NCI-H128 (cell line): ENCODE measurements around the gene MUSK.
"Not testable (repeated sequence)": the region's sequence is repeated elsewhere in the genome, so short reads cannot be mapped to it uniquely, and the experiment has no call there.

Experiments
- DNase-seq: peaks from one replicate; lab custom pipeline; 2025; ENCODE audit not compliant: unreplicated experiment; lab: John Stamatoyannopoulos, UW

MUSK gene

DNA sequence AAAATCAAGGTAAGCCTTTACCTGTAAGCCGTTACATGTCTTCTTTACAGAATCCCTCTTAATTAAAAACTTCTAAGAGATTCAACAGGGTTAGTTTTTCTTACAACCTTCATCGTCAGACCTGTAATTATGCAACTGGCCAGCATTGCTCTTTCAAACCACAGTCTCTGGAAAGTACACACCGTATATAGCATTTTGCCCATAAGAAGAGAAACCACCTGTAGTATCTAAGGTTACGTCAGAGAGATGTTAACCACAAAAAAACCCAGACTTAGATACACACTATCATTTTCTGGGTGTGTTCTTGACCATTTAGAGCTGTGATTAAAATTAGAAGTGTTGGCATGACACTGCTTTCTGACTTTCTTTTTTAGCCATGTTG lies 140.0 kb downstream of the MUSK start:
- no peak for DNase-seq

DNA sequence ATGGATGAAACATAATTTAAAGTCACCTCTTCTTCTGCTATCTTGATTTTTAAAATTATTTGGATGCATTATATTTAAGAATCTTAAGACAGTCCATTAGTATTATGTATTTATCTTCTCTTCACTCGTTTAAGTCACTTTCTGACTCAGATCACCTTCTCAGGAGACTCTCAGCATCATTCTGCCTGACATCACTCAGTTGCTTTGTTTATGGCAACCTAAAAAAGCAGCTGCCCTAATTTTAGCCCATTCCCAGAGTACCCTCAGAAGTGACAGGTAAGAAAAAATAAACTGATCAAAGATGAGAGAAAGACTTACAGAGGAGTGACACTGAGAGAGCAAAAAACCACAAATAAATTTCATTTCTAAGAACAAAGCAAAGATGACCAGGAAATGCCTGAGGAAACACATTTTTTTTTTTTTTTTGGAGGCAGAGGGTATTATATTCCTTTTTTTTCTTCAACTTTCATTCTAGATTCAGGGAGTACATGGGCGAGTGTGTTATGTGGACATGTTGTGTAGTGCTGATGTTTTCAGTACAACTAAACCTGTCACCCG lies 140.5 kb downstream of the MUSK start:
- no peak for DNase-seq

DNA sequence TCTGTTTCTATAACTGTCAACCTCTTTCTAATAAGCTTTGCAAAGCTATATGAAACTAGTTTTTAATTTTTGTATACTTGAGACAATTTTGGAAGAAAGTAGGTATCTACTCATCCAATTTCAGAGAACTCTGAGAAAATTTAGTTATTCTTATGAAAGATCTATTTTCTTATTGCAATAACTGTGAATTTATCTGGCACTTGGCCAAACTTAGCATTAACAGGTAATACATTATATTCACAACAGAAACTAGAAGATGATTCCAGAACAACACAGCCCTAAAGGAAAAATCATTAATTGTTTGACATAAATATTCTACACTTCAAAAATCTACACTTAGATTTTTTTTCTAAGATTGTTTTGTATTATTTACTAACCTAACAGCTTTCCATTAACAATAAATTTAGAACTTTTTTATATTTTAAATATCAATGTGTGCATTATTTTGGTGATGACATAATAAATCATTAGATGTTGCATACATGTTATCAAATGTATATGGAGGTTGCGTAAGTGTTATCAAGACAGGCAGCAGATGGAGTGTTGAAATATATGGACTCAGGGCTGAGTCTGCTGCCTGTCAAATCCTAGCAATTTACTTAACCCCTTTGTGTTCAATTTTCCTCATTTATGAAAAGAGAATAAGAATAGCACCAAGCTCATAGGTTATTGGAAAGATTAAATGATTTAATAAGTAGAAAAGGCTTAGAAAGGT lies 141.8 kb downstream of the MUSK start:
- no peak for DNase-seq

DNA sequence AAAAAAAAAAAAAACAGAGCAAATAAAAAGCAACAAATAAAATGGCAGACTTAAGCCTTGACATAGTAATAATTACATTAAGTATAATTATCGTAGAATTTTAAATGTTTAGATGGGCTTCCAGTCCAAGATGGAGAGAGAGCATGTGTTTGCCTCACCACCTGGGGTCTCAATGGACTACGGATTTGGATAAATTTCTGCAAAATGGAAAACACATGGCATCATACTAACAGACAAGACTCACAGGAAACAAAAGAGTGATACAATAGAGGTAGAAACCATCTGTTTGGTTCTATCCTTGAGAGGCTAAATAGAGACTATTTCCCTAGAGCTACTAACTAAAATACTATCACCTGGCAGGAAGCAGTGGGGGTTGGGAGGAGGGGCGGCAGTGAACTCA lies 144.3 kb downstream of the MUSK start:
- DNase-seq = no peak

DNA sequence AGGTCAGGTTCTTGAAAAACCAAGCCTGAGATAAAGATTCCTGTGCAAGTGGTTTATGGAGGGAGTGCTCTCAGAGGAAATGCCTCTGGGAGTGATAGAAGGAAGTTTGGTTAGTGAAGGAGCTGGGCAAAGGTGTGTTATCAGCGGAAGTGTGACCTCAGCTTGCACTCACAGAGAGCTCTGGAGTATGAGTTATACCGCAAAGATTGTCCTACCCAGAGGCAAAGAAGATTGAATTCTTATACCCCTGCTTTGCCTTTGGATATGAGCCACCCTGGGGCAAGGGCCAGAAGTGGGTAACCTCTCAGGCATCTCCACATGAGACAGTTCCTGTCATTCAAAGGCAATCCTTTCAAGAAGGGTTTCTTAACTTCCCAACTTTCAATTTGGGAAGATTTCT lies 145.6 kb downstream of the MUSK start:
- no peak for DNase-seq

DNA sequence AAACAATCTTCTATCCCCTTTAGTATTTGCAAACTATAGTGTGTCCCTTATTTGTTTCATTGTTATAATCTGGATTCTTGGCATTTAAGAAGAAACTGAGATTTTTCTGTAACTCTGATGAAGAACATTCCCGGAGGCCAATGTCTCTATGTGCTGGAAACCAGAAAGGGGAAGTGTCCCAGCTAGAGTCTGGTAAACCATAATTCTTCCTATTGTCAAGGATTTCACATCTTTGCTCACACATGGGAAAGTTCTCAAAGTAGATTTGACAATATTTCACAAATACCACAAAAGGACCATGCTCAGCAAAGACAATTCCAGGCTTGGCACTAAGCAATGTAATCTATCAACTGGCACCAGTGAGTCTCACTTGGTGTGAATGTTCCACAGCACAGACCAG lies 146.8 kb downstream of the MUSK start:
- no peak for DNase-seq

DNA sequence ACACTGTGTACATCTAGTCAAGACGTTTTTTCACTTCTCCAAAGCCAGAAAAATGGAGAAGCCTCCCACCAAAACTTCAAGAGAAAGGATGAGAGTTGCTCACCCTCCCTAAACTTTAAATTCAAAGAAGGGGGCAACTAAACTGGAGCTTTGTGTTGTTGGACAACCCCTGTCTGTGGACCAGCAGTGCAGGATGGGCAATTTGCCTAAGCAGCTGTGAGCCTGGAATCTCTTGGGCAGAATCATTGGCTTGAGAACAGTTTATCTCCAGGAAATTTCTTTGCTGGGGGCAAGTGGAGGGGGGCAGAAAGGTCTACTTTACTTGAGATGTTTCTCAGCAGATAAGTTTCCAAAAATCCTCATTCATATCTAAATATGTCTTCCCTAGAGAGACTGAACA lies 151.8 kb downstream of the MUSK start:
- DNase-seq = no peak

DNA sequence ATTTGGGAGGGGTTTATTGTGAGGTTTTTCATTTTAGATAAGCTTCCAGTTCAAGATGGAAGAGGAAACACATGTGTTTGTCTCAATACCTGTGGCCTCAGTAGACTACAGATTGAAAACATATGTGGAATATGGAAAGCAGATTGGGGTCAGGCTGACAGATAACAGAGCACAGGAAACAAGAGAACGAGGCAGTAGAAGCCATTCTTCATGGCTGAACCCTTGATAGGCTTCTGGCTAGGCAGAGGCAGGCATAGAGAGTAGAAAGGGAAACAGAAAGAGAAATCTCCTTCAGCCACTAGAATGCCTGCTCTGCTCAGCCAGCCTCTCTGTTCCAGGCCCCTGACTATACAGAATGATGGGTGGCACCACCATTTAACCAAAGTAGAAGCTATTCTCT lies 152.5 kb downstream of the MUSK start:
- DNase-seq = no peak

DNA sequence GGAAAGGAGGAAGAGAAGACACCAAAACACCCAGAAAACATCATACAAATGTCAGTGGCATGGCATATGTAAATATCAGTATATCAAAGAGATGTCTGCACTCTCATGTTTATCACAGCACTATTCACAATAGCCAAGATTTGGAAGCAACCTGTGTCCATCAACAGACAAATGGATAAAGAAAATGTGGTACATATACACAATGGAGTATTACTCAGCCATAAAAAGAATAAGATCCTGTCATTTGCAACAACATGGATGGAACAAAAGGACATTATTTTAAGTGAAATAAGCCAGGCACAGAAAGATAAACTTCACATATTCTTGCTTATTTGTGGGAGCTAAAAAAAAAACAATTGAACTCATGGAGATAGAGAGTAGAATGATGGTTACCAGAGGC lies 156.5 kb downstream of the MUSK start:
- not testable (repeated sequence) for DNase-seq

DNA sequence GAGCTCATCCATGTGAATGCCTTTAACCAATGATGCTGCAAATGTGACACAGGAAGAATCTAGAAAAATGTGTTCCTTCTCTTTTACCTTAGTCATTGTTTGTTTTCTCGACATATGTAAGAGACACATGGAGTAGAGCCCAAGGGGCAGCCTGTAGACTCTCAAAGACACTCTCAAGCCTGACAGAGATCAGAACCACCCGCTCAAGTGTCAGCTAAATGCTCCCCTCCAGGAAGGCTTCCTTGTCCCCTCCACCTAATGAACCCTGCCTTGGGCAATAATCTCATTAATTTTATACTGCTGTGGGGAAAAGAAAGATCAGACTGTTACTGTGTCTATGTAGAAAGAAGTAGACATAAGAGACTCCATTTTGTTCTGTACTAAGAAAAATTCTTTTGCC lies 157.4 kb downstream of the MUSK start:
- no peak for DNase-seq

DNA sequence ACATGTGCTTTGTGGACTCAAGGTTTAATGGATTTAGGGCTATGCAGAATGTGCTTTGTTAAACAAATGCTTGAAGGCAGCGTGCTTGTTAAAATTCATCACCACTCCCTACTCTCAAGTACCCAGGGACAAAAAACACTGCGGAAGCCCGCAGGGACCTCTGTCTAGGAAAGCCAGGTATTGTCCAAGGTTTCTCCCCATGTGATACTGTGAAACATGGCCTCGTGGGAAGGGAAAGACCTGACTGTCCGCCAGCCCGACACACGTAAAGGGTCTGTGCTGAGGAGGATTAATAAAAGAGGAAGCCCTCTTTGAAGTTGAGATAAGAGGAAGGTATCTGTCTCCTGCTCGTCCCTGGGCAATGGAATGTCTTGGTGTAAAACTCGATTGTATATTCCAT lies 157.8 kb downstream of the MUSK start:
- DNase-seq = not testable (repeated sequence)

DNA sequence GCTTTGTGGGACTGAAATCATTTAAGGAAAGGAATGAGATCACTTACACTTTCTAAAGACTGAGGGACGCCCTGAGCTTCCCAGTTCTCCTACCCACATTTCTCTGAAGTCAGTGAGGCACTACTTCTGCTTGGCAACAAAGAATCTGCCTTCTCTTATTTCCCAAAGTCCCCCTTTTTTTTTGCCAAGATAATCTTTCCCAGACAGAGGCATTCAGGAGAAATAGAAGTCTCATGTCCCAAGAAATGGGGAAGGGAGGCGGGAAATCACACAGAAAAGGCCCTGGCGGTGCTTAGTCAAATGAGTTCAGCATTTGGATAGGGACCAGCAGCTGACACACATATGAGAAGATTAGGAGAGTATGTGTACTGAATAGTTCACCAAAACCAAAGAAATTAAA lies 159.7 kb downstream of the MUSK start:
- no peak for DNase-seq

DNA sequence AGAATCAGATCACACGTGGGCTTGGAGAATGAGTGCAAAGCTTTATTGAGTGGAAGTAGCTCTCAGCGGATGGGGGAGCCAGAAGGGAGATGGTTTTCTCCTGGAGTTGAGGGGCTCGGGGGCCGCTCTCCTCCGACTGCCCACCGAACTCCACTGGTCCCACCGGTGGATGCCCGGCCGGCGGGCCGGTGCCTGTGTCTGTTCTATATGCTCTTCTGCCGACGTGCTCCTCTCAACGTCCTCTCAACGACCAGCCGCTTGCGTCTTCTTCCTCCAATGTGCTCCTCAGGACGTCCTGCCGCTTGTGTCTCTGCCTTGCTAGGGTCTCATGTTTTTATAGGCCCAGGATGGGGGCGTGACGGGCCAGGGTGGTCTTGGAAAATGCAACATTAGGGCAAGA lies 161.9 kb downstream of the MUSK start:
- DNase-seq = no peak

DNA sequence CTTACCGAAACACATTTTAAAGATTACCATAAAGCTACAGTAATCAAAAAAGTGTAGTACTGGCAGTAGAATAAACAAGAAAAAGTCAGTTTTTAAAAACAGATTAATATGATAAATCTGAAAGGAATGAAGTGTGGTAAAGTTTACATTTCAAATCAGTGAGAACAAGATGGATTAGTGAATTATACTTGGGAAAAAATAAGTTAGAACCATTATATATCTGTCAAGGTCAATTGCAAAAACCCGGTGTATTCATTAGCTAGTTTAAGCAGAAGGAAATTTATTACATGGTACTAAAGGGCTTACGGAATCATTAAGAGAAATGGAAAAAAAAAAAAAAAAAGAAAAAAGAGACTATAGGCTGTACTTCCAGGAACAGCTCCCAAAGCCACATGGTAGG lies 164.3 kb downstream of the MUSK start:
- no peak for DNase-seq

DNA sequence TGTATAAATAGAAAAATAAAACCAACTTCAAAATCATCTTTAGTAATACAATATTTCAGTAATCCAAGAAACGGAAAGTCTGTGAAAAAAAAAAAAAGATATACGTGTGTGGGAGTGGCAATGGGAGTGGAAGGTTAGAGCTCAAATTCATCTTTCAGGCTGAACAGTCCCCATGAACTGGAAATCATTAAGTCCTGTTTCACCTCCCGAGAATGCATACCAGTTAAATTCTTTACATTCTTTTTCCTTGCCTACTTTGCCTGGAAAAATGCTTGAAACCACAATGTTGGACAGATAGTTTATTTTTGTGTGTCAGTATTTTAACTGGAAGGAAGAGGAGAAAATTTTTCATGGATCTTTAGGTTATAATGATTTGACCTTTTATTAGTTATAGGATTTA lies 166.8 kb downstream of the MUSK start:
- no peak for DNase-seq

DNA sequence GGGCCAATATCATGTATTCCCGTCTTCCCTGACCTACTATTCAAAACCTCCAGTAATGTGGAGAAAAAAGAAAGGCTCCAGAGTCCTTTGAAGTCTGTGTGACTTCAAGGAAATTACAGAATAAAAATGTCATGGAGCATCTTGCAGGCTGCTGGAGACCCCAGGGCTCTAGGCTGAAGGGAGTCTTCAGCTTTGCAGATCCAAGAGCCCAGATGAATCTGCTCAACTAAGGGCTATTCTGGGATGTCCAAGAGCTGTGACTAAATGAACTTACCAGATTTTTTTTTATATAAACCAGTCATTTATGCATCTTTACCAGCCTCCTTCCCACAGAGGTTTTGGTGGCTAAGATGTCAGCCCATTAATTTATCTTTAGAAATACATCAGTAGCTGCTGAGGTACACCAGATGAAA lies 167.3 kb downstream of the MUSK start:
- no peak for DNase-seq

DNA sequence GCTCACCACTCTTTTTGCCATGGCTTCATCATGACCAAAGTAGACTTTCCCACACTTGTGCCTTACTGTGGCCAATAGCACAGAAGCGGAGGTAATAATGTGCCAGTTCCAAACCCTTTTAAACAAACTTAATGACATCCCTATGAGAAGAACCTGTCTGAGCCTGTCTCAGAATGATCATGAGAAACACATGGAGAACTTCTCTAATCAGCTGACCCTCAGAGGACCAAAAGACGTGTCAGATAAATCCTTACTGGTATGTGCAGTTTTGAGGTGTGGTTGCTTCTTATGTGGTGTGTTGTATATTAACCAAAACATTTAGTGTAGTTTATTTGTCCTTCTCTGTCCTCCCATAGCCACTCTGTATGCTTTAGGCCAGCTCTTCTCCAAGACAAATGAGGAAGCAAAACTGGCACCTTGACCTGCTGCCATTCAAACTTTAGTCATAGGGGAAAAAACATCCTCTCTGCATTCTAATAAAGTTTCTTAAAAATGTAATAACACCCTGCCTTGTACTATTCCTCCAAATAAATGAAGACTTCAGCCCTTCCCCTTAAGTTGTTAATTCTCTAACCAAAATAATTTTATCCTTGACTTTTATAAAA lies 168.9 kb downstream of the MUSK start:
- DNase-seq = no peak

DNA sequence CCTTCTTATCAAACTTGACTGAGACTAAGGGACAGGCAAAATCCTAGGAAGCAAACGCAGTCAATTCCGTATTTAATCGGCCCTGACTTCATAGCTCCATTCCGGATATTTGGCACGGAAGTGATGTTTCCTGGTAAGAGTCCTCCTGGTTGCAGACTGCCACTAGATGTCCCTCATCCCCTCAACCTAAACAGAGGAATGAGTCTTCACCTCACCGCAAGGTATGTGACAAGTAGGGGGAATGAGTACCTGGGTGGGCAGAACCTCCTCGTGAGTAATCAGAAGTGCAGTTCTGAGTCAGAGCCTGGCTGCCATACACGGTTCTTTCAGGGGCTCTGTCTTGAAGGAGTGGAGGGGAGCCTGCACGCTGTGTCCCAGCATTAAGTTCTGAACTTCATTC lies 173.6 kb downstream of the MUSK start:
- no peak for DNase-seq

DNA sequence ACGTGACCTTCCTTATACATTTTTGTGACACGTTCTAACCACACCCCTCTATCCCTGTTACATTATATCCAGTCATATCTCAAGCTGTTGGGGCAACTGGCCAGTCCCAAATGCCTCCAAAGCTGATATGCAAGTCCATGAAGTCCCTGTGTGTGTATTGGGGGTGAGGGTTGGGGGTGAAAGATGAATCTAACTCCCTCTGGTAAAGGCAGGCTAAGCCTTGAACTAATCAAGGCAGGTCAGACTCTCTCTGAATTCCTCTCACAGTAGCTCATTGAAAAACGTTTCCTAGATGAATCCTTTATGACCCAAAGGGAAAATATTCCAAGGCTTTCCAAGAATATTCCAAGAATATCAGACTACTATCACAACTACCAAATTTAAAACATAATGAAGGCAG lies 174.4 kb downstream of the MUSK start:
- no peak for DNase-seq

DNA sequence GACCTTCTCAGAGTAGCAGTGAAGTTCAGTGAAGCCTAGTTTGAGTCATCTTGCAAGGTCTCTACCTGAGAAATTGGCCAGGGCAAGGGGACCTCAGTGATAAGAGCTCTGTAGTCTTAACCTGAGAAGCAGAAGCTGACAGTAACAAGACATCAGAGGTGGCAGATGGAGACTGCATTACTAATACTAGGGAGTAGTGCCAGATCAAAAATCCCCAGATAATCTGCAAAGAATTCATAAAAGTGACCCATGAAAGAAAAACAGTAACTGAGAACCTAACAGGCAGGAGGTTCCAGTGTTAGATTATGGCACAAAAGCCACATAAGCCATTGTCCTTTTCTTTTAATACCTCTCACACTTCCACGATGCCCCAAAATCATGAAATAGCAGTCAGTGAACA lies 175.5 kb downstream of the MUSK start:
- no peak for DNase-seq

DNA sequence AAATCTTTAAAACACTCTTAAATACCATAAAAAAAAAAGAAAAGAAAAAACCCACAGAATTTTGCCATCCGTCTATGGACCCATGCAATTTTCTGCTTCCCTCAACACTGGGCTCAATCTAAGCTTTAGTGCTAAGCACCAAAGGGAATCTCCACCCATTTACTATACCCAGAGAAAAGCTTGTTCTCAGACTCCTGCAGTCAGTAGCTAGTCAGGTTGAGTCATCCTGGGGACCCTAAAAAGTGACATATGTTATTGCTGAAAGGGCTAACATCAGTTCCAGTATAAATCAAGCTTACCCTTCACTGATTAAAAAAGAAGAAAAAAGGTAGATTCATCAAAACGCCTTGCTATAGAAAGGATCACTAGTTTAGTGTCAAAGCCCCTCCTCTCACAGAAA lies 177.6 kb downstream of the MUSK start:
- no peak for DNase-seq

DNA sequence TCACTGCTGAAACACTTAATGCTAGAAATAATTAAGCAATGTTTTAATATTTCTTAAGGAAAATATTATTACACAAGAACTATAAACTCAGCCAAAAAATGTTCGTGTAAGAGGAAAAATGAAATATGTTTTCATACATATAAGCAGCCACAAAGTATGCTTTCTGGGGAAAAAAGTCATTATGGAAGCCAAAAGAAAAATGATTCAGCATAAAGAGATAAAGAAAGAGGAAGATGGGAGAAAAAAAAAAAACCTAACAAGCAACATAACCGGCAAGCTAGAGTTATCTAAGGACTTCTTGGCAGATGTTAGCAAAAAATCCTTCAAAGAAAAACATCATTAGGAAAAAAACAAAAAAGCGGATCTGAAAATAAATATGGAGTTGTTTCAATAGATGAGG lies 179.1 kb downstream of the MUSK start:
- DNase-seq = no peak
